ENCODE results near the gene ATPAF1. TPM values are rescaled to one million over a fixed set of nuclear protein-coding genes. Genes with fewer than 3 reads are reported as not detected.
A peak's percentile ranks its signal among the peaks of the same experiment; 100 is the strongest.
"Not testable (repeated sequence)": the region's sequence is repeated elsewhere in the genome, so short reads cannot be mapped to it uniquely, and the experiment has no call there.

ATPAF1 gene
- total and polyA plus RNA-seq, 5 donors from 2014 or later = 22.5 to 89.3 (median 75.7) TPM

DNA sequence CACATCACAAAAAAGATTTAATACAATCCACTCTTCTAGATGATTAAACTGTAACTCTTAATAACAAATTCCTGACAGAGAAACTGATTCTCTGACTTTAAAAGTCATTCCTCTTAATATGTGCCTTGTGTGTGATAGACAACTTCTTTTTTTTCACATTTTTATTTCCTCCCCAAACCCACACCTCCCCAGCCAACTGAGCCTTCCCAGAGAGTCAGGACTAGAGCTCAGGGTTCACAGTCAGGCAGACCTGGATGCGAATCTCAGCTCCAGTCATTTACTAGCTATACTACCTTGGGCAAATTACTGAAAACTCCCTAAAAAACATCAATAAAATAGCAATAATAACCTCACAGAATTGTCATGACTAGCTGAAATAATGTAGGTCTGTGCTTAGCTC, 14.2 kb downstream of the ATPAF1 start:
- peaks cover 63% of the 10 kb centered on the region for H3K36me3 Mint-ChIP-seq
- Histone ChIP-seq H3K4me3 (ENCODE audit: low read depth, low read length) (no peak overlapping the region), H3K27ac (ENCODE audit: insufficient read depth, low read length, poor library complexity, severe bottlenecking) (no peak overlapping the region), H3K27me3 (ENCODE audit: control insufficient read depth, insufficient read depth, low read length) (no peaks in the 10 kb centered on the region), H3K4me1 (ENCODE audit: control insufficient read depth, insufficient read depth, low read length, poor library complexity, severe bottlenecking) (no peaks in the 10 kb centered on the region), H3K36me3 (ENCODE audit: control insufficient read depth, insufficient read depth, low read length) (peaks cover 71% of the 10 kb centered on the region), H3K9me3 (ENCODE audit: control insufficient read depth in 2 of 2, low read length in 2 of 2) (no peaks in the 10 kb centered on the region)
- ATAC-seq (ENCODE audit: low read depth in 2 of 2) (no peak), DNase-seq (no peak)
- H3K27me3 Mint-ChIP-seq = no peaks in the 10 kb centered on the region
- peaks cover 0 to 9% (median 2%) of the 10 kb centered on the region in 7 donors for H3K9me3 Mint-ChIP-seq
- H3K4me1 Mint-ChIP-seq = peaks cover 3 to 13% (median 9%) of the 10 kb centered on the region in 4 donors
- no peak overlapping the region for H3K27ac Mint-ChIP-seq
- H3K4me3 Mint-ChIP-seq = no peak overlapping the region

DNA sequence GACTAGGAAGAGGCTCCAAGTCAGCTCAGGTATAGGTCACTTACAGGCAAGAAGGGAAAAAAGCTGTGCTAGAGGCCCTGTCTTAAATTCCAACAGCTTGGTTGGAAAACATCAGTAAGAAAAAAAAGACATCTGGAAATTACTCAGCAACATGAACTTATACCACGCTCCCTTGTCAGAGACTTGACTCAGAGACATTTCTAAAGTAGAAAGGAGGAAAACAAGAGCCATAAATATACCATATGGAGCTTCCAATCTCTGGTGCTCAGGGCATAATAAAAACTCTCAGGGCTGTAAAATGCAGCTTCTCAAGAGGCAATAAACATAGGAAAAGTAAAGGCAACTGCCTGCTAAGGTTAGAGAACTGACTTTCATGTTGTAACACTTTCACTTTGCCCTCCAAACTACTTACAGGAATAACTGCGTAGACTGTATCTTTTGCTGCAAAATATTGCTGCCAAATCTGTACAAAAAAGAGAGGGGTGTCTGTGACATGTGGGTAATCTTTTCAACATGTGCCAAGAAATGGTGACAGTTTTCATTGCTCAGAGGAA, 14.7 kb downstream of the ATPAF1 start:
- H3K27me3 ChIP-seq (ENCODE audit: control insufficient read depth, insufficient read depth, low read length) = no peaks in the 10 kb centered on the region
- no peaks in the 10 kb centered on the region for H3K27me3 Mint-ChIP-seq
- peaks cover 71% of the 10 kb centered on the region for H3K36me3 ChIP-seq (ENCODE audit: control insufficient read depth, insufficient read depth, low read length)
- H3K4me3 ChIP-seq (ENCODE audit: low read depth, low read length) = no peak overlapping the region
- ATAC-seq (ENCODE audit: low read depth in 2 of 2) (no peak), DNase-seq (no peak)
- peaks cover 0 to 9% (median 2%) of the 10 kb centered on the region in 7 donors for H3K9me3 Mint-ChIP-seq
- no peak overlapping the region for H3K4me3 Mint-ChIP-seq
- peak overlapping the region in 1 of 3 donors; percentile 0 for H3K27ac Mint-ChIP-seq
- H3K36me3 Mint-ChIP-seq = peaks cover 63% of the 10 kb centered on the region
- H3K9me3 ChIP-seq (ENCODE audit: control insufficient read depth in 2 of 2, low read length in 2 of 2) = no peaks in the 10 kb centered on the region
- no peaks in the 10 kb centered on the region for H3K4me1 ChIP-seq (ENCODE audit: control insufficient read depth, insufficient read depth, low read length, poor library complexity, severe bottlenecking)
- H3K27ac ChIP-seq (ENCODE audit: insufficient read depth, low read length, poor library complexity, severe bottlenecking) = no peak overlapping the region
- peaks cover 3 to 13% (median 9%) of the 10 kb centered on the region in 4 donors for H3K4me1 Mint-ChIP-seq

DNA sequence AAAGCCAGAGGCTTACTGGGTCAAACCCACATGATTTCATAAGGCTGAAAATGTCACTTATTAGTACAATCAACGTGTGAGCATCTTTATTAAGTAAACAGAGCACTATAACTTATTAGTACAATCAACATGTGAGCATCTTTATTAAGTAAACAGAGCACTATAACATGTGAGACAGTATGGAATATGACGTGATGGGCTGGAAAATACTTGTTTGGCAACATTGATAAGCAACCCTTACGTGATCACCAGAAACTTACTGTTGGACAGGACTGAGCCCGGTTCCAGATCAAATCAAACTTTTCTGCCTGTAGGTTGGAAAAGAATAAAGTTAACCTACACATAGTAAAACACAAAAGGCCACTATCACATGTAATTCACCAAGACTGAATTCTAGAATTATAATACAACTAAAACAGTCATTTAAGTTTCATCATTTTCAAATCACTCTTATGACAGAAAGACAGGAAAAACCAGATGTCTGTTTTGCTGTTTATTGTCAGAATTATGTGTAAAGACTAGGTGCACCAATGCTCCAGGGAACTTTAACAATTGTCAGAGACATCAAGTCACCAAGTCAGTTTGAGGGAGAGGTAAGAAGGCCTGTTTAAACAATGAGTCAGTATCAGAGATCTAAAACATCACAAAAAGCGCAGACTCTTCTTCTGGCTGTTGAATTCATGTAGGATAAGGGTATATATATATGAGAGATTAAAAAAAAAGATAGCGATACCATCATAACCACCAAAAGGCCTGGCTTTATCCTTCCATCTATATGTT, 15.7 kb downstream of the ATPAF1 start:
- Mint-ChIP-seq H3K4me3 (no peak overlapping the region), H3K27me3 (no peaks in the 10 kb centered on the region), H3K9me3 (peaks cover 0 to 9% (median 2%) of the 10 kb centered on the region in 7 donors), H3K27ac (peak overlapping the region in 1 of 3 donors; percentile 0), H3K4me1 (peaks cover 3 to 13% (median 7%) of the 10 kb centered on the region in 4 donors), H3K36me3 (peaks cover 60% of the 10 kb centered on the region)
- Histone ChIP-seq H3K27me3 (ENCODE audit: control insufficient read depth, insufficient read depth, low read length) (no peaks in the 10 kb centered on the region), H3K9me3 (ENCODE audit: control insufficient read depth in 2 of 2, low read length in 2 of 2) (no peaks in the 10 kb centered on the region), H3K4me1 (ENCODE audit: control insufficient read depth, insufficient read depth, low read length, poor library complexity, severe bottlenecking) (no peaks in the 10 kb centered on the region), H3K27ac (ENCODE audit: insufficient read depth, low read length, poor library complexity, severe bottlenecking) (no peak overlapping the region), H3K4me3 (ENCODE audit: low read depth, low read length) (no peak overlapping the region), H3K36me3 (ENCODE audit: control insufficient read depth, insufficient read depth, low read length) (peaks cover 64% of the 10 kb centered on the region)
- ATAC-seq (ENCODE audit: low read depth in 2 of 2) (no peak), DNase-seq (no peak)

DNA sequence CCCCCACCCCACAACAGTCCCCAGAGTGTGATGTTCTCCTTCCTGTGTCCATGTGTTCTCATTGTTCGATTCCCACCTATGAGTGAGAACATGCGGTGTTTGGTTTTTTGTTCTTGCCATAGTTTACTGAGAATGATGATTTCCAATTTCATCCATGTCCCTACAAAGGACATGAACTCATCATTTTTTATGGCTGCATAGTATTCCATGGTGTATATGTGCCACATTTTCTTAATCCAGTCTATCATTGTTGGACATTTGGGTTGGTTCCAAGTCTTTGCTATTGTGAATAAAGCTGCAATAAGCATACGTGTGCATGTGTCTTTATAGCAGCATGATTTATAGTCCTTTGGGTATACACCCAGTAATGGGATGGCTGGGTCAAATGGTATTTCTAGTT, 17.0 kb downstream of the ATPAF1 start:
- ATAC-seq (ENCODE audit: low read depth in 2 of 2) = not testable (repeated sequence)
- peaks cover 67% of the 10 kb centered on the region for H3K36me3 Mint-ChIP-seq

DNA sequence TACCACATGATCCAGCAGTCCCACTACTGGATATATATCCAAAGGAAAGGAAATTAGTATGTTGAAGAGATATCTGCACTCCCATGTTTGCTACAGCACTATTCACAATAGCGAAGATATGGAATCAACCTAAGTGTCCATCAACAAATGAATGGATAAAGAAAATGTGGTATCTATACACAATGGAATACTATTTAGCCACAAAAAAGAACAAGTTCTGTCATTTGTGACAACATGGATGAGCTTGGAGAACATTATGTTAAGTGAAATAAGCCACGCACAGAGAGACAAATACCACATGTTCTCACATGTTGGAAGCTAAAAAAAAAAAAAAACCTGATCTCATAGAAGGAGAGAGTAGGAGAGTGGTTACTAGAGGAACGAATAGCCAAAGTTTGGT, 17.7 kb downstream of the ATPAF1 start:
- H3K4me3 Mint-ChIP-seq = no peak overlapping the region
- no peak for ATAC-seq (ENCODE audit: low read depth in 2 of 2)
- peaks cover 0 to 9% (median 2%) of the 10 kb centered on the region in 7 donors for H3K9me3 Mint-ChIP-seq
- H3K36me3 Mint-ChIP-seq = peaks cover 60% of the 10 kb centered on the region
- H3K4me1 Mint-ChIP-seq = peaks cover 0 to 13% (median 5%) of the 10 kb centered on the region in 4 donors
- no peaks in the 10 kb centered on the region for H3K27me3 Mint-ChIP-seq
- Histone ChIP-seq H3K27me3 (ENCODE audit: control insufficient read depth, insufficient read depth, low read length) (no peaks in the 10 kb centered on the region), H3K4me1 (ENCODE audit: control insufficient read depth, insufficient read depth, low read length, poor library complexity, severe bottlenecking) (no peaks in the 10 kb centered on the region), H3K4me3 (ENCODE audit: low read depth, low read length) (no peak overlapping the region), H3K9me3 (ENCODE audit: control insufficient read depth in 2 of 2, low read length in 2 of 2) (no peaks in the 10 kb centered on the region), H3K27ac (ENCODE audit: insufficient read depth, low read length, poor library complexity, severe bottlenecking) (no peak overlapping the region), H3K36me3 (ENCODE audit: control insufficient read depth, insufficient read depth, low read length) (peaks cover 52% of the 10 kb centered on the region)
- H3K27ac Mint-ChIP-seq = no peak overlapping the region
- DNase-seq = no peak

More for the DNA sequence above, 17.0 kb downstream of the ATPAF1 start:
- not testable (repeated sequence) for H3K27me3 ChIP-seq (ENCODE audit: control insufficient read depth, insufficient read depth, low read length); H3K27me3 Mint-ChIP-seq; H3K9me3 Mint-ChIP-seq; H3K27ac Mint-ChIP-seq; H3K4me1 ChIP-seq (ENCODE audit: control insufficient read depth, insufficient read depth, low read length, poor library complexity, severe bottlenecking); H3K27ac ChIP-seq (ENCODE audit: insufficient read depth, low read length, poor library complexity, severe bottlenecking); DNase-seq; H3K9me3 ChIP-seq (ENCODE audit: control insufficient read depth in 2 of 2, low read length in 2 of 2); H3K4me3 ChIP-seq (ENCODE audit: low read depth, low read length)
- H3K36me3 ChIP-seq (ENCODE audit: control insufficient read depth, insufficient read depth, low read length) = peaks cover 58% of the 10 kb centered on the region
- Mint-ChIP-seq H3K4me1 (peaks cover 3 to 13% (median 6%) of the 10 kb centered on the region in 4 donors), H3K4me3 (peak overlapping the region in 1 of 4 donors; percentile 78)

DNA sequence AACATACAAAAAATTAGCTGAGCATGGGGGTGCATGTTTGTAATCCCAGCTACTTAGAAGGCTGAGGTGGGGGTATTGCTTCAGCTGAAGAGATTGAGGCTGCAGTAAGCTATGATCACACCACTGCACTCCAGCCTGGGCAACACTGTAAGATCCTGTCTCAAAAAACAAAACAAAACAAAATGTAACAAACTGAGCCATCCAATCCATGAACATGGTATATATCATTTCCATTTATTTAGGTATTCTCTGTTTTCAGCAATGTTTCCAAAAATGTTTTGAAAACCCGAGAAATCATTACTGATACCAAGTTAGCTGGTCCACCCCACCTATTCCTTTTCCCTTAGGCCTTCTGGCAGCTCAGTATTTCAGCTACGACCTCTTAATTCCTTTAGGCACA, 18.4 kb downstream of the ATPAF1 start:
- peaks cover 0 to 13% (median 5%) of the 10 kb centered on the region in 4 donors for H3K4me1 Mint-ChIP-seq
- H3K36me3 Mint-ChIP-seq = peaks cover 57% of the 10 kb centered on the region
- ATAC-seq (ENCODE audit: low read depth in 2 of 2) (no peak), DNase-seq (no peak)
- peaks cover 50% of the 10 kb centered on the region for H3K36me3 ChIP-seq (ENCODE audit: control insufficient read depth, insufficient read depth, low read length)
- no peak overlapping the region for H3K27ac ChIP-seq (ENCODE audit: insufficient read depth, low read length, poor library complexity, severe bottlenecking)
- H3K9me3 Mint-ChIP-seq = peaks cover 0 to 7% (median 2%) of the 10 kb centered on the region in 7 donors
- no peaks in the 10 kb centered on the region for H3K4me1 ChIP-seq (ENCODE audit: control insufficient read depth, insufficient read depth, low read length, poor library complexity, severe bottlenecking)
- H3K4me3 Mint-ChIP-seq = no peak overlapping the region
- no peak overlapping the region for H3K27ac Mint-ChIP-seq
- no peak overlapping the region for H3K4me3 ChIP-seq (ENCODE audit: low read depth, low read length)
- H3K27me3 Mint-ChIP-seq = no peaks in the 10 kb centered on the region
- no peaks in the 10 kb centered on the region for H3K27me3 ChIP-seq (ENCODE audit: control insufficient read depth, insufficient read depth, low read length)
- no peaks in the 10 kb centered on the region for H3K9me3 ChIP-seq (ENCODE audit: control insufficient read depth in 2 of 2, low read length in 2 of 2)

DNA sequence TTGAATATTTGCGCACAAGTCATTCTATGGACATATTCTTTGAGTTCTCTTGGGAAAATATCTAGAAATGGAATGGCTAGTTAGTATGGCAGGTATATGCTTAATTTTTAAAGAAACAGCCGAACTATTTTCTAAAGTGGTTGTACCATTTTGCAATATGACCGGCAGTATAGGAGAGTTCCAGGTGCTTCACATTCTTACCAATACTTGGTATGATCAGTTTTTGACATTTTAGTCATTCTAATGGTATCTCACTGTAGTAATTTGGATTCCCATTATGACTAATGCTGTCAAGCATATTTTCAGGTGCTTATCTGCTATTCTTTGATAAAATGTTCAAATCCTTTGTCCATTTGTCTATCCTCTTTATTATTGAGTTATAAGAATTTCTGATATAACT, 20.6 kb downstream of the ATPAF1 start:
- Histone ChIP-seq H3K4me1 (ENCODE audit: control insufficient read depth, insufficient read depth, low read length, poor library complexity, severe bottlenecking) (no peaks in the 10 kb centered on the region), H3K4me3 (ENCODE audit: low read depth, low read length) (no peak overlapping the region), H3K27me3 (ENCODE audit: control insufficient read depth, insufficient read depth, low read length) (no peaks in the 10 kb centered on the region), H3K9me3 (ENCODE audit: control insufficient read depth in 2 of 2, low read length in 2 of 2) (no peaks in the 10 kb centered on the region), H3K27ac (ENCODE audit: insufficient read depth, low read length, poor library complexity, severe bottlenecking) (no peak overlapping the region), H3K36me3 (ENCODE audit: control insufficient read depth, insufficient read depth, low read length) (peaks cover 47% of the 10 kb centered on the region)
- H3K27ac Mint-ChIP-seq = no peak overlapping the region
- ATAC-seq (ENCODE audit: low read depth in 2 of 2) (no peak), DNase-seq (no peak)
- peaks cover 0 to 5% (median 2%) of the 10 kb centered on the region in 7 donors for H3K9me3 Mint-ChIP-seq
- H3K4me1 Mint-ChIP-seq = peaks cover 0 to 6% (median under 1%) of the 10 kb centered on the region in 4 donors
- no peak overlapping the region for H3K4me3 Mint-ChIP-seq
- H3K36me3 Mint-ChIP-seq = peaks cover 44% of the 10 kb centered on the region
- H3K27me3 Mint-ChIP-seq = no peaks in the 10 kb centered on the region
